Superior temporal gyrus (tissue), 1 donor: ENCODE data around the gene EEPD1.

Experiments
- DNase-seq: peaks from one replicate; pipeline ENCODE4 v3.0.0-alpha.2; 2016; ENCODE audit errors: extremely low spot score

Gene EEPD1

DNA sequence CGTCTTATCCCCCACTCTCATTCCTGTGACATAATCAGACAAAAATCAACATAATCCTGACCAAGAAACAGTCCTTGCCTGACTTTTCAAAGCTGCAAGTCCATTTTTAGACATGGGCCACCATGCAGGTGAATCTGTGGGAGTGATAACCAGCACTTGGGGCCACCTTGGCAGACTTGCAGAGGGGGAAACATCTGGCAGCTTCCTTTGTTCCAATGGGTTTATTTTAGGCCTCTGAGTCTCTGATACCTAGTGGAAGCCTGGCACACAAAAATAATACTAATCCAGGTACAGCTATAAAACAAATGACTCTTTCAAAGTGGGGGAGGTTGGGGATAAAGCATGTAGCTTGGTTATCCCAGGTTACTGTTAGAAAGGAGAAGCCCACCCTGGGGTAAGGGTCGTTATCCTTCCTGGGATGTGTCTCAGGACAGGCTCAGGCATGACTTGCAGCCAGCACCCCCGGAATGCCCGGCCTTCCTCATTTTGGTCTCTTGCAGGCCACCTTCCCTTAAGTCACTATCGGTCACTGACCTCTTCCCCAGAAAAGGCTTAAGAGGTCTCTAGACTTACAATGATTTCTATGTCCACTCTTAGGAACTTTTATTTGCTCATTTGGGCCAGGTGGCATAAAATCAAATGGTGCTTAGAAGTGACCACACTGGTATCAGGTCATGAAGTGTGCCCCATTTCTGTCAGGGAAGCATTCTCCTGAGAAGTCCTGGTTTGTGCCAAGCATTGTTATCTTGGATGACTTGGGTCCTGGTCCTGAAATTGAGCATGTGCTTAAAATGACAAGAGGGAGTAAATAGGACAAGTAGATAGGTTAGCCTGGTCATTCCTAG, 37.6 kb downstream of the EEPD1 start:
- no peak for DNase-seq

- DNase-seq: peak; percentile 44
Observed at GRCh38 chr7:36191292-36191920, 38.4 kb downstream of the EEPD1 start.

DNA sequence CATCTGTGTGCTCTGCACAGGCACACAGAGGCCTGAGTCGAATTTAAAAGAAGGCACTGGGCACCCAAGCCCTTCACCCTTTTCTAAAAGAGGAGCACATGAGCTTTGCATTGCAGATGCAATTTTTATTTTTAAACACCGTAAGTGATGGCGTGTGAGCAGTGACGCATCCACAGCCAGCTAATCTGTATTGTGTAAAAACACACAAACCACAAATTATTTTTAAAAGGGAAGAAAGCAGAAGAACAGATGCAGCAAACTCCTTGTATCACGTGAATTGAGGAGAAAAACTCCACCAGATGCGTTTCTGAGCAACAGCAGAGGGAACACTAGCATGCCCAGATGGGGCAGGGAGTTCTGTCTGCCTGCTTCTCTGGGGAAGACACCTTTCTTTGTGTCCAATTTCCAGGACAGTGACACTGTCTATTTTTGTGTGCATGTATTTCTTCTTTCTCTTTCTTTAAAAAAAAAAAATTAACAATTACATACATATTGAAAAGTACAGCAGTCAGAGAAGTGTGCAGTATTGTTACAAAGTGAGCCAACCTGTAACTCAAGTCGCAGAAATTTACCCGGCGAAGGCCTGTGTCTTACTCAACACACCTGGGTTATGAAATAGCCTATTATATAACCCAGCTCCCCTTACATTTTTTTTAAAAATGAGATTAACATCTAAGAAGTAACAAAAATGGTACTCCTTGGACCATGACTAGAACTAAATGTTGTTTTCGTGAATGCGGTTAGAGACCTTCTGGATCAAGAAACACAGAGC, 39.2 kb downstream of the EEPD1 start:
- peak; percentile 54 for DNase-seq

GRCh38 chr7:36192877-36193276, 39.8 kb downstream of the EEPD1 start:
- DNase-seq: no peak

- no peak for DNase-seq
Observed at GRCh38 chr7:36198854-36199266, 45.8 kb downstream of the EEPD1 start.

- no peak for DNase-seq
Observed at GRCh38 chr7:36199329-36199728, 46.3 kb downstream of the EEPD1 start.

DNA sequence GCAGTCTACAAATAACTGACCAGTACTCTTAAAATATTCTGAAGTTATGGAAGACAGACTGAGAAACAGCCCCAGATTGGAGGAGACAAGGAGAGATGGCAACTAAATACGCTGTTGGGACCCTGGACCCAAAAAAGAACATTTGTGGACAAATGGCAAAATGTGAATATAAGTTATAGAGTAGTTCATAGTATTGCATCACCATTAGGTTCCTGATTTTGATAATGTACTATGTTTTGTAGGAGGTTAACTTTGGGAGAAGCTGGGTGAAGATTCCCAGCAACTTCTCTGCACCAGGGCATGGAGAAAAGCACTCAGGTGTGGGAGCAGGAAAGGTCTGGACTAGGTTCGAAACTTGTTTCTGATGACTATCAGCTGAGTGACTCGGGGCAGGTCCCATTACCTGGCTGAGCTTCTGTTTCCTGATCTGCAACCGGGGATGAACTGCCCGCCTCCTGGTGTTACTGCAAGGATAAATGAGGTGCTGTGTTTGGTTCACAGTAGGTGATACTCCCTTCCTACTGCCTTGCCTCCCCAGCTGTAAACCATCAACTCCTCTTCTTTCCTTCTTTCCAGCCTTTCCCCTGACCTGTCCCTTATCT, 48.2 kb downstream of the EEPD1 start:
- no peak for DNase-seq

DNA sequence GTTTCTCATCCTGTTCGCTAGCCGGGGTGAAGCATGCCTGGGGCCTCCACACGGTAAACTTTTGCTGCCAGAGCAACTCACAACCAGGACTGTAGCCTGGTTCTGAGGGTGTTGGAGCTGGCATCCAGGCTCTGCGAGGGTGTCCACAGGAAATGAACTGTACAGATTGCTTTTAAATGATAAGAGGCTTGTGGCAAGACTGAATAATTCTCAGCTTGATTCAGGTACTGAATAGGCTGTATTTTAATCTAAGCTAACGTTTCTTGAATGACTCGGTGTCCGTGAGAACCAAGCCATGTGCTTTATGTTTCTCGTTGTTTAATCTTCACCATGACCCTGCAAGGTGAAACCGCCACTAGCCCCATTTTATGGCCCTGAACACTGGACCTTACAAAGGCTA, 49.3 kb downstream of the EEPD1 start:
- DNase-seq: no peak

GRCh38 chr7:36203071-36203790, 50.2 kb downstream of the EEPD1 start:
- no peak for DNase-seq

DNA sequence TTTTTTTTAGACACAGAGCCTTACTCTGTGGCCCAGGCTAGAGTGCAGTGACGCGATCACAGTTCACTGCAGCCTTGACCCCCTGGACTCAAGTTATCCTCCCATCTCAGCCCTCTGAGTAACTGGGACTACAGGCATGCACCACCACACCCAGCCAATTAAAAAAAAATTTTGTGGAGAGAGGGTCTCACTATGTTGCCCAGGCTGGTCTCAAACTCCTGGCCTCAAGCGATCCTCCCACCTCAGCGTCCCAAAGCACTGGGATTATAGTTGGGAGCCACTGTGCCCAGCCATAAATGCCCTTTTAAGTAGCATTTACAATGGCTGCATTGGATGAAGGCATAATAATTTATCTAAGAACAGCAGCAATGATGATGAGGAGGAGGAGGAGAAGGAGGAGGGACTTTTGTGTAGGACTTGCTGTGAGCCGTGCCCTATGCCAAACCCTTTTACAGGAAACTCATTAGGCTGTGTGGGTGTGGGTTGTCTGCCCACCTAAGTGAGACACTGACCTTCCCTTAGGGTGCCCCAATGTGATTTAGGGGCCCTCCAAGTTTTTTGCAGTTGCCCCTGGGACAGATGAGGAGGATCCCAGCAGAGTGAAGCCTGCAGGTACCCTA, 51.1 kb downstream of the EEPD1 start:
- no peak for DNase-seq

- no peak for DNase-seq
Observed at GRCh38 chr7:36204929-36205635, 52.0 kb downstream of the EEPD1 start.

GRCh38 chr7:36205803-36206202, 52.7 kb downstream of the EEPD1 start:
- no peak for DNase-seq

DNA sequence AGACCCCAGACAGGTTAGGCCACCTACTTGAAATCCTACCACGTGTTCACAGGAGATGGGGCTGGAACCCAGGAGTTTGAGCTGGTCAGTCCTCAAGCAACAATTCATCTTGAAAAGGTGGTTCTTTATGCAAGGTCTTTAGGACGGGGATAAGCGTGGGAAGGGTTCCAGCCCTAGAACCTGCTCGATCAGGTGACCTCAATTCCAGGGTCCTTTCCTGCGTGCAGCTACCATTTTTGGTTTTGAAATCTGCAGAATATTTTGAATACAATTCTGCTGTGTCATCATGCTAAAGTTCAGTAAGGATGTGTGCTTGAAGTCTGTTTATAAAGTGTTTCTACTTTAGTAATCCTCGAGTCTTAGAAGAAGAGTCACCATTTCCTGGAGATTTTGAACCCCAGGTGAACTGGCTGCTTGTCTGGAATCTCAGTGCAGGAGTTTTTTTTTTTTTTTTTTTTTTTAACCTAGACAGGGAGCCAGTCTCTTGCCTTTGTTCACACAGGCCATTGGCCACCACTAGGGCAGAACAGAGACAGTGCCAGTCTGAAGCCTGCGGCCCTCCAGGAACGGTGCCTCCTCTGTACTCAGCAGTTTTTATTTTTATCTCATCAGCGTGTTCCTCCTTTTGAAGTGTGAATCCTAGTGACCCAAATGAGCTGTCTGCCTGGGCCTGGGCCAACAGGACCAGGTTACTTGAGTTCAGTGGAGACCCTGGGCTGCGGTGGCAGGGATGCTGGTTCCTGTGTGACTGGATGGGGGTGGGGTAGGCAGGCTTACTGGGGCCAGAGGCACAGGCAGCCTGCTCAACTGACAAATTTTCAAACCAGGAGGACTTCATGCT, 54.6 kb downstream of the EEPD1 start:
- DNase-seq: peak; percentile 61

DNA sequence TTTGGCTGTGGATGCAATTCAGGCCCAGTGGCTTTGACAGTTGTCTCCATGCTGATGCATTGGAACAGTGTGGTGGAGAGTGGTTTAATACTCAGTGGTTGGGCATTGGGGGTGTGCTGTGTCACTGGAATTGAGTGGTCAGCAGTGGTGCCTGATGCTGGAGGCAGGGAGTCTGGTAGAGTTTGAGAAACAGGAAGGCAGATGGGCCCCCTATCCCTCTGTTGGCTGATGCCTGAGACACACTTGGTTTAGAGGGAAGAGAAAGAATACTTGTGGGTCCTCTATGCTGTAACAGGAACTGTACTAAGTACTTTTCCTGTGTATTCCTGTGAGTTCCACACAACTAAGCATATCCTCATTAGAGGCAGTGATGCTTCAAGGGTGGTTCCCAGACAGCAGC, 55.4 kb downstream of the EEPD1 start:
- DNase-seq: no peak

- no peak for DNase-seq
Observed at GRCh38 chr7:36208997-36209813, 56.2 kb downstream of the EEPD1 start.

- DNase-seq: no peak
Observed at GRCh38 chr7:36209814-36210183, 56.7 kb downstream of the EEPD1 start.

GRCh38 chr7:36210291-36210922, 57.4 kb downstream of the EEPD1 start:
- DNase-seq: no peak
